ENCODE measurements around the gene DYNLT2B.

DYNLT2B gene

GRCh38 chr3:196298521-196298920, 19.5 kb downstream of the DYNLT2B start:
- no peaks in the 10 kb centered on the region for H3K9me3 ChIP-seq (ENCODE audit: control insufficient read depth, insufficient read depth, low read depth, low read length)
- peaks cover 17% of the 10 kb centered on the region for H3K36me3 ChIP-seq (ENCODE audit: control insufficient read depth, insufficient read depth, low read length)
- H3K9ac ChIP-seq (ENCODE audit: low read length), result no peak overlapping the region
- H3K4me3 ChIP-seq (ENCODE audit: low read depth, low read length), result no peak overlapping the region
- no peak overlapping the region for H3K27ac ChIP-seq (ENCODE audit: low read depth, low read length)
- no peaks in the 10 kb centered on the region for H3K27me3 ChIP-seq (ENCODE audit: control insufficient read depth, insufficient read depth, low read length)
- H3K4me1 ChIP-seq (ENCODE audit: control insufficient read depth, insufficient read depth, low read length), result no peaks in the 10 kb centered on the region

- Histone ChIP-seq H3K9me3 (ENCODE audit: control insufficient read depth, insufficient read depth, low read depth, low read length) (no peaks in the 10 kb centered on the region), H3K4me3 (ENCODE audit: low read depth, low read length) (no peak overlapping the region), H3K27ac (ENCODE audit: low read depth, low read length) (no peak overlapping the region), H3K4me1 (ENCODE audit: control insufficient read depth, insufficient read depth, low read length) (no peaks in the 10 kb centered on the region), H3K36me3 (ENCODE audit: control insufficient read depth, insufficient read depth, low read length) (no peaks in the 10 kb centered on the region), H3K9ac (ENCODE audit: low read length) (no peak overlapping the region), H3K27me3 (ENCODE audit: control insufficient read depth, insufficient read depth, low read length) (no peaks in the 10 kb centered on the region)
Measured at GRCh38 chr3:196292286-196292923, 25.6 kb downstream of the DYNLT2B start.

- Histone ChIP-seq H3K36me3 (ENCODE audit: control insufficient read depth, insufficient read depth, low read length) (no peaks in the 10 kb centered on the region), H3K27ac (ENCODE audit: low read depth, low read length) (peak overlapping the region; percentile 93), H3K4me3 (ENCODE audit: low read depth, low read length) (peak overlapping the region; percentile 93), H3K9me3 (ENCODE audit: control insufficient read depth, insufficient read depth, low read depth, low read length) (no peaks in the 10 kb centered on the region), H3K9ac (ENCODE audit: low read length) (peak overlapping the region; percentile 89), H3K27me3 (ENCODE audit: control insufficient read depth, insufficient read depth, low read length) (no peaks in the 10 kb centered on the region), H3K4me1 (ENCODE audit: control insufficient read depth, insufficient read depth, low read length) (peaks cover 17% of the 10 kb centered on the region)
Measured at GRCh38 chr3:196288141-196288460, 29.9 kb downstream of the DYNLT2B start.

- Histone ChIP-seq H3K27me3 (ENCODE audit: control insufficient read depth, insufficient read depth, low read length) (no peaks in the 10 kb centered on the region), H3K27ac (ENCODE audit: low read depth, low read length) (peak within 1 kb of the TSS; percentile 93), H3K9me3 (ENCODE audit: control insufficient read depth, insufficient read depth, low read depth, low read length) (no peaks in the 10 kb centered on the region), H3K4me3 (ENCODE audit: low read depth, low read length) (peak within 1 kb of the TSS; percentile 93), H3K4me1 (ENCODE audit: control insufficient read depth, insufficient read depth, low read length) (peaks cover 17% of the 10 kb centered on the region), H3K36me3 (ENCODE audit: control insufficient read depth, insufficient read depth, low read length) (no peaks in the 10 kb centered on the region), H3K9ac (ENCODE audit: low read length) (peak within 1 kb of the TSS; percentile 89)
Measured at GRCh38 chr3:196287440-196288140, 30.4 kb downstream of the DYNLT2B start, which contains the start of gene PCYT1A. Gene PCYT1A (minus strand): TSS chr3:196287726. CDS start chr3:196270531, 17,195 bp downstream.

- peaks cover 17% of the 10 kb centered on the region for H3K4me1 ChIP-seq (ENCODE audit: control insufficient read depth, insufficient read depth, low read length)
- no peaks in the 10 kb centered on the region for H3K27me3 ChIP-seq (ENCODE audit: control insufficient read depth, insufficient read depth, low read length)
- peak overlapping the region; percentile 89 for H3K9ac ChIP-seq (ENCODE audit: low read length)
- no peaks in the 10 kb centered on the region for H3K9me3 ChIP-seq (ENCODE audit: control insufficient read depth, insufficient read depth, low read depth, low read length)
- H3K27ac ChIP-seq (ENCODE audit: low read depth, low read length), result no peak overlapping the region
- H3K36me3 ChIP-seq (ENCODE audit: control insufficient read depth, insufficient read depth, low read length), result no peaks in the 10 kb centered on the region
- peak overlapping the region; percentile 93 for H3K4me3 ChIP-seq (ENCODE audit: low read depth, low read length)
Measured at GRCh38 chr3:196287090-196287439, 31.0 kb downstream of the DYNLT2B start.

- Histone ChIP-seq H3K27me3 (ENCODE audit: control insufficient read depth, insufficient read depth, low read length) (no peaks in the 10 kb centered on the region), H3K27ac (ENCODE audit: low read depth, low read length) (no peak overlapping the region), H3K9me3 (ENCODE audit: control insufficient read depth, insufficient read depth, low read depth, low read length) (no peaks in the 10 kb centered on the region), H3K4me1 (ENCODE audit: control insufficient read depth, insufficient read depth, low read length) (peaks cover 20% of the 10 kb centered on the region), H3K4me3 (ENCODE audit: low read depth, low read length) (no peak overlapping the region), H3K36me3 (ENCODE audit: control insufficient read depth, insufficient read depth, low read length) (no peaks in the 10 kb centered on the region), H3K9ac (ENCODE audit: low read length) (no peak overlapping the region)
Measured at GRCh38 chr3:196284396-196284795, 33.6 kb downstream of the DYNLT2B start.

- Histone ChIP-seq H3K27ac (ENCODE audit: low read depth, low read length) (no peak overlapping the region), H3K9me3 (ENCODE audit: control insufficient read depth, insufficient read depth, low read depth, low read length) (no peaks in the 10 kb centered on the region; the same call in 1 of the 2 replicates), H3K4me1 (ENCODE audit: control insufficient read depth, insufficient read depth, low read length) (peaks cover 24% of the 10 kb centered on the region), H3K27me3 (ENCODE audit: control insufficient read depth, insufficient read depth, low read length) (no peaks in the 10 kb centered on the region), H3K9ac (ENCODE audit: low read length) (no peak overlapping the region), H3K4me3 (ENCODE audit: low read depth, low read length) (no peak overlapping the region), H3K36me3 (ENCODE audit: control insufficient read depth, insufficient read depth, low read length) (no peaks in the 10 kb centered on the region)
Measured at GRCh38 chr3:196281962-196282361, 36.1 kb downstream of the DYNLT2B start.

- no peaks in the 10 kb centered on the region for H3K27me3 ChIP-seq (ENCODE audit: control insufficient read depth, insufficient read depth, low read length)
- H3K4me1 ChIP-seq (ENCODE audit: control insufficient read depth, insufficient read depth, low read length), result peaks cover 20% of the 10 kb centered on the region
- H3K36me3 ChIP-seq (ENCODE audit: control insufficient read depth, insufficient read depth, low read length), result no peaks in the 10 kb centered on the region
- H3K9ac ChIP-seq (ENCODE audit: low read length), result no peak overlapping the region
- no peaks in the 10 kb centered on the region; the same call in 1 of the 2 replicates for H3K9me3 ChIP-seq (ENCODE audit: control insufficient read depth, insufficient read depth, low read depth, low read length)
- H3K27ac ChIP-seq (ENCODE audit: low read depth, low read length), result no peak overlapping the region; the same call in 1 of the 2 replicates
- no peak overlapping the region for H3K4me3 ChIP-seq (ENCODE audit: low read depth, low read length)
Measured at GRCh38 chr3:196280689-196281440, 37.2 kb downstream of the DYNLT2B start.

- Histone ChIP-seq H3K27me3 (ENCODE audit: control insufficient read depth, insufficient read depth, low read length) (no peaks in the 10 kb centered on the region), H3K4me1 (ENCODE audit: control insufficient read depth, insufficient read depth, low read length) (peaks cover 16% of the 10 kb centered on the region), H3K9ac (ENCODE audit: low read length) (no peak overlapping the region), H3K4me3 (ENCODE audit: low read depth, low read length) (no peak overlapping the region), H3K36me3 (ENCODE audit: control insufficient read depth, insufficient read depth, low read length) (peaks cover 14% of the 10 kb centered on the region), H3K27ac (ENCODE audit: low read depth, low read length) (no peak overlapping the region), H3K9me3 (ENCODE audit: control insufficient read depth, insufficient read depth, low read depth, low read length) (peaks cover 15% of the 10 kb centered on the region)
Measured at GRCh38 chr3:196275126-196275525, 42.9 kb downstream of the DYNLT2B start.

GRCh38 chr3:196274585-196274984, 43.5 kb downstream of the DYNLT2B start:
- Histone ChIP-seq H3K4me3 (ENCODE audit: low read depth, low read length) (no peak overlapping the region), H3K36me3 (ENCODE audit: control insufficient read depth, insufficient read depth, low read length) (peaks cover 16% of the 10 kb centered on the region), H3K9ac (ENCODE audit: low read length) (no peak overlapping the region)

GRCh38 chr3:196273655-196274054, 44.4 kb downstream of the DYNLT2B start:
- Histone ChIP-seq H3K4me3 (ENCODE audit: low read depth, low read length) (peak overlapping the region; percentile 22; the same call in 1 of the 2 replicates), H3K27me3 (ENCODE audit: control insufficient read depth, insufficient read depth, low read length) (no peaks in the 10 kb centered on the region), H3K27ac (ENCODE audit: low read depth, low read length) (no peak overlapping the region), H3K36me3 (ENCODE audit: control insufficient read depth, insufficient read depth, low read length) (peaks cover 22% of the 10 kb centered on the region), H3K9me3 (ENCODE audit: control insufficient read depth, insufficient read depth, low read depth, low read length) (peaks cover 15% of the 10 kb centered on the region), H3K4me1 (ENCODE audit: control insufficient read depth, insufficient read depth, low read length) (peaks cover 10% of the 10 kb centered on the region; the same call in 1 of the 2 replicates), H3K9ac (ENCODE audit: low read length) (peak overlapping the region; percentile 39)

More at GRCh38 chr3:196274585-196274984, 43.5 kb downstream of the DYNLT2B start:
- Histone ChIP-seq H3K27ac (ENCODE audit: low read depth, low read length) (0 out of 2 replicates have a peak overlapping the region, but pooled peaks have one; percentile 4), H3K27me3 (ENCODE audit: control insufficient read depth, insufficient read depth, low read length) (no peaks in the 10 kb centered on the region), H3K4me1 (ENCODE audit: control insufficient read depth, insufficient read depth, low read length) (peaks cover 16% of the 10 kb centered on the region), H3K9me3 (ENCODE audit: control insufficient read depth, insufficient read depth, low read depth, low read length) (peaks cover 15% of the 10 kb centered on the region)

All from HUES6 (cell line).